ENCODE results near the gene DPP10.

DPP10 gene

GRCh38 chr2:115129536-115129935, 687.1 kb downstream of the DPP10 start:
- no peak for DNase-seq (ENCODE audit: low read depth, low spot score)

- no peak for DNase-seq (ENCODE audit: low read depth, low spot score)
These were observed 718.2 kb downstream of the DPP10 start for GRCh38 chr2:115160531-115161080.

GRCh38 chr2:115161081-115161770, 718.8 kb downstream of the DPP10 start:
- no peak for DNase-seq (ENCODE audit: low read depth, low spot score)

- DNase-seq (ENCODE audit: low read depth, low spot score): no peak
These were observed 719.5 kb downstream of the DPP10 start for GRCh38 chr2:115161771-115162493.

GRCh38 chr2:115162494-115163293, 720.3 kb downstream of the DPP10 start:
- no peak for DNase-seq (ENCODE audit: low read depth, low spot score)

GRCh38 chr2:115163572-115163971, 721.1 kb downstream of the DPP10 start:
- DNase-seq (ENCODE audit: low read depth, low spot score): no peak

- no peak for DNase-seq (ENCODE audit: low read depth, low spot score)
These were observed 723.2 kb downstream of the DPP10 start for GRCh38 chr2:115165529-115166109.

GRCh38 chr2:115168457-115168856, 726.0 kb downstream of the DPP10 start:
- DNase-seq (ENCODE audit: low read depth, low spot score): no peak

GRCh38 chr2:115169814-115170213, 727.4 kb downstream of the DPP10 start:
- DNase-seq (ENCODE audit: low read depth, low spot score): no peak

GRCh38 chr2:115171751-115172150, 729.3 kb downstream of the DPP10 start:
- no peak for DNase-seq (ENCODE audit: low read depth, low spot score)

- DNase-seq (ENCODE audit: low read depth, low spot score): no peak
These were observed 732.2 kb downstream of the DPP10 start for GRCh38 chr2:115174651-115175050.

- DNase-seq (ENCODE audit: low read depth, low spot score): no peak
These were observed 740.7 kb downstream of the DPP10 start for GRCh38 chr2:115183144-115183543.

GRCh38 chr2:115190459-115190858, 748.0 kb downstream of the DPP10 start:
- DNase-seq (ENCODE audit: low read depth, low spot score): no peak

- no peak for DNase-seq (ENCODE audit: low read depth, low spot score)
These were observed 752.2 kb downstream of the DPP10 start for GRCh38 chr2:115194623-115195022.

GRCh38 chr2:115196587-115196986, 754.1 kb downstream of the DPP10 start:
- no peak for DNase-seq (ENCODE audit: low read depth, low spot score)

- DNase-seq (ENCODE audit: low read depth, low spot score): no peak
These were observed 757.5 kb downstream of the DPP10 start for GRCh38 chr2:115199966-115200365.

GRCh38 chr2:115201386-115201785, 758.9 kb downstream of the DPP10 start:
- no peak for DNase-seq (ENCODE audit: low read depth, low spot score)

GRCh38 chr2:115208493-115209164, 766.2 kb downstream of the DPP10 start:
- DNase-seq (ENCODE audit: low read depth, low spot score): no peak

- no peak for DNase-seq (ENCODE audit: low read depth, low spot score)
These were observed 771.6 kb downstream of the DPP10 start for GRCh38 chr2:115214050-115214449.

- DNase-seq (ENCODE audit: low read depth, low spot score): no peak
These were observed 776.9 kb downstream of the DPP10 start for GRCh38 chr2:115219296-115219695.

- no peak for DNase-seq (ENCODE audit: low read depth, low spot score)
These were observed 791.7 kb downstream of the DPP10 start for GRCh38 chr2:115234186-115234585.
